ENCODE results near the gene MATCAP1.

DNA sequence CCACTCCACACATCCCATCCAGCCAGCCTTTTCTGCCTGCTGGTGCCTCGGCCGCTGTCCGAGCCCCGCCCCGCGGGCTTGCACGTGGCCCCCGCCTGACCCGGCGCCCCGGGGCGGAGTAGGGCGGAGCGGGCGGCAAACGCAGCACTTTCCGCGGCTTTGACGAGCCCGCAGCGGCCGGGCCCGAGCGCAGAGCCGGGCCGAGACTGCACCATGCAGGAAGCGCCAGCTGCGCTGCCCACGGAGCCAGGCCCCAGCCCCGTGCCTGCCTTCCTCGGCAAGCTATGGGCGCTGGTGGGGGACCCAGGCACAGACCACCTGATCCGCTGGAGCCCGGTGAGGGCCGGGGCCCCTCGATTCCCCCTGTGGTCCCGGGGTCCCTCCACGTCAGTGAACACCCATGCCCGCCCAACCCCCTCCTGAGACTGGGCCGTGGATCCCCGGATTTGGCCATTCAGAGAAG is 19.1 kb downstream of the MATCAP1 start, which contains the start of gene HSF4:
- TF ChIP-seq, protein P1, sequence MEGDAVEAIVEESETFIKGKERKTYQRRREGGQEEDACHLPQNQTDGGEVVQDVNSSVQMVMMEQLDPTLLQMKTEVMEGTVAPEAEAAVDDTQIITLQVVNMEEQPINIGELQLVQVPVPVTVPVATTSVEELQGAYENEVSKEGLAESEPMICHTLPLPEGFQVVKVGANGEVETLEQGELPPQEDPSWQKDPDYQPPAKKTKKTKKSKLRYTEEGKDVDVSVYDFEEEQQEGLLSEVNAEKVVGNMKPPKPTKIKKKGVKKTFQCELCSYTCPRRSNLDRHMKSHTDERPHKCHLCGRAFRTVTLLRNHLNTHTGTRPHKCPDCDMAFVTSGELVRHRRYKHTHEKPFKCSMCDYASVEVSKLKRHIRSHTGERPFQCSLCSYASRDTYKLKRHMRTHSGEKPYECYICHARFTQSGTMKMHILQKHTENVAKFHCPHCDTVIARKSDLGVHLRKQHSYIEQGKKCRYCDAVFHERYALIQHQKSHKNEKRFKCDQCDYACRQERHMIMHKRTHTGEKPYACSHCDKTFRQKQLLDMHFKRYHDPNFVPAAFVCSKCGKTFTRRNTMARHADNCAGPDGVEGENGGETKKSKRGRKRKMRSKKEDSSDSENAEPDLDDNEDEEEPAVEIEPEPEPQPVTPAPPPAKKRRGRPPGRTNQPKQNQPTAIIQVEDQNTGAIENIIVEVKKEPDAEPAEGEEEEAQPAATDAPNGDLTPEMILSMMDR (conservative IDR thresholded peaks at IDR 0.05 in 1 of 2, IDR thresholded peaks at IDR 0.05 in 1 of 2; ENCODE audit: extremely low read depth in 1 of 2, insufficient read depth in 1 of 2, low read depth in 1 of 2, low read length in 2 of 2): no peak
- no peak for TF ChIP-seq EZH2 (IDR thresholded peaks at IDR 0.05; ENCODE audit: borderline replicate concordance, low read length)

All from mammary epithelial cell (primary cell).